Measurements from ENCODE around the gene COQ4. TPM values are rescaled to one million over a fixed set of nuclear protein-coding genes. Genes with fewer than 3 reads are reported as not detected.

COQ4 gene
- total RNA-seq, 1 experiment from 2014 or later: 58.9 TPM

DNA sequence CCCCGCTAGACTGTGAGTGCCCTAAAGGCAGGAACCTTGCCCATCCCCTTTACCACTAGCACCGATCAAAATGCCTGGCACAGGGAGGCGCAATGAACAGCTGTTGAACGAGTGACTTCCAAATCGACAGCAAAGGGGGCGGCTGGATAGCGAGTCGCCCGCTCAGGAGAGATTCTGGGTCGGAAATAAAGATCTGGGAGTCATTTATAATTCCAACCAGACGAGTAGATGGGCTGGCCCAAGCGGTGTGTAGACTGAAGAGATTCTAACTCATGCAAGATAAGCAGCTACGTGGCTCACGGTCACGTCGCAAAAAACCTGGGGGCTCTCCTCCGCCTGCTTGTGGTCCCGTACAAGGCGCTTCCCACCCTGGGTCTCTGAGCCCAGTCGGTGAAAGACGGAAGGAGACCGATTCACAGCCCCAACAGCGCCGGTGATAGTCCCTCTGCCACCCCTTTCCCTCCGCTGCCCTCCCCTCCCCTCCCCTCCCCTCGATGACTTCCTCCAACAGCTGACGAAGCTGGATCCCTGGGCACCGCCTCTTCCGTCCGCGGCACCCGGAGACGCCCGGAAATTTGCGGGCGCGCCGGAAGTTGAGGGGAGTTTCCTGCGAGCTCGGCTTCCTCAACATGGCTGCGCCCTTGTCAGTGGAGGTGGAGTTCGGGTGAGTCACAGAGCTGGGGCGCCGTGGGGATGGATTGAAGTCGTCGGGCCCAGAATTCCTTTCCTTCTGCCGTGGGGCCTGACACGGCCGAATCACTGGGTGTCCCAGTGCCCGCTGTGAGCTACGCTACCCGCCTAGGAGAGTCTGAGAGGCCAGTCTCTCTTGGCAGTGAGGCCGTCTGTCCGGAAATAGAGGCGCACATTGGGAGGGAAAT is 48.4 kb downstream of the COQ4 start, which contains the start of gene URM1:
Gene URM1, plus strand, starts transcription at position 623 of the 878 bp plus-strand sequence. Its CDS starts 7 bp downstream, at position 630.
- H3K27me3 Mint-ChIP-seq (ENCODE audit: insufficient read depth, unreplicated experiment): no peaks in the 10 kb centered on the region
- BruUV-seq (replicated peaks): TSS peak; percentile 96
- ChIA-PET POLR2A (interaction anchor here (0.6 to 3.5 kb wide), 34 partner anchors 9 to 710 kb away, joined by 3 to 41 read pairs (median 4); partner anchors contain the start of genes COQ4, DOLK, DOLPP1 and ENDOG), CTCF (interaction anchor here (0.5 to 2.9 kb wide), 7 partner anchors 9 to 407 kb away, joined by 3 to 23 read pairs (median 3); partner anchors contain the start of gene CERCAM)
- no peaks in the 10 kb centered on the region for H3K9me3 Mint-ChIP-seq (ENCODE audit: unreplicated experiment)
- DNase-seq (ENCODE audit: unreplicated experiment): peak; percentile 96
- intact Hi-C loops (cut with micrococcal nuclease): no loop called here
- peak within 1 kb of the TSS; percentile 84 for H3K4me3 Mint-ChIP-seq (ENCODE audit: unreplicated experiment)
- peak within 1 kb of the TSS; percentile 84 for H3K27ac Mint-ChIP-seq (ENCODE audit: low read depth, unreplicated experiment)
- TF ChIP-seq, protein P1, sequence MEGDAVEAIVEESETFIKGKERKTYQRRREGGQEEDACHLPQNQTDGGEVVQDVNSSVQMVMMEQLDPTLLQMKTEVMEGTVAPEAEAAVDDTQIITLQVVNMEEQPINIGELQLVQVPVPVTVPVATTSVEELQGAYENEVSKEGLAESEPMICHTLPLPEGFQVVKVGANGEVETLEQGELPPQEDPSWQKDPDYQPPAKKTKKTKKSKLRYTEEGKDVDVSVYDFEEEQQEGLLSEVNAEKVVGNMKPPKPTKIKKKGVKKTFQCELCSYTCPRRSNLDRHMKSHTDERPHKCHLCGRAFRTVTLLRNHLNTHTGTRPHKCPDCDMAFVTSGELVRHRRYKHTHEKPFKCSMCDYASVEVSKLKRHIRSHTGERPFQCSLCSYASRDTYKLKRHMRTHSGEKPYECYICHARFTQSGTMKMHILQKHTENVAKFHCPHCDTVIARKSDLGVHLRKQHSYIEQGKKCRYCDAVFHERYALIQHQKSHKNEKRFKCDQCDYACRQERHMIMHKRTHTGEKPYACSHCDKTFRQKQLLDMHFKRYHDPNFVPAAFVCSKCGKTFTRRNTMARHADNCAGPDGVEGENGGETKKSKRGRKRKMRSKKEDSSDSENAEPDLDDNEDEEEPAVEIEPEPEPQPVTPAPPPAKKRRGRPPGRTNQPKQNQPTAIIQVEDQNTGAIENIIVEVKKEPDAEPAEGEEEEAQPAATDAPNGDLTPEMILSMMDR (IDR thresholded peaks at IDR 0.05; ENCODE audit: unreplicated experiment): no peak
- H3K36me3 Mint-ChIP-seq (ENCODE audit: insufficient read depth, unreplicated experiment): peaks cover 16% of the 10 kb centered on the region
- H3K4me1 Mint-ChIP-seq (ENCODE audit: insufficient read depth, unreplicated experiment): peaks cover 34% of the 10 kb centered on the region

DNA sequence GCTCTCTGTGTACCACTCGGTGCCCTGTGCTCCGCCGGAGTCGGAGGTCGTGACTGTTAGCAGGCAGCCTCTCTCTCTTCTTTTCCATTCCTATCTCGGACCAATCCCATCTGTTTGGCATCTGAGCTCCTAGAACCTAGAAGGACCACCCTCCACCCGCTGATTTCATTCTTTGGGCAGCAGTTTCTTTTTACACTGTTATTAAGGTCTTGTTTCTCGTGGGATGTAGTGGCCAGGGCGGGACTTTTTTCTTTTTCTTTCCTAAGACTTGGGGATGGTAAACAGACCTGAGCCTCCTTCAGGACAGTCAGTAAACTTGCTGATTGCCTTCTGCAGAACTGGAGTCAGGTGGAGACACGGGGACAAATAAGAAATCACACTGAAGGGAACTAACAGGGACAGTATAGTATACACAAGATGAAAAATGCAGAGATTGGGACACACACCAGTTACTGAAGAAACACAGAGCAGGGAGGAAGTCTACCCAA is 49.0 kb downstream of the COQ4 start:
- H3K4me3 Mint-ChIP-seq (ENCODE audit: unreplicated experiment): peak overlapping the region; percentile 84
- ChIA-PET POLR2A (interaction anchor here (0.6 to 3.5 kb wide), 27 partner anchors 10 to 703 kb away, joined by 3 to 41 read pairs (median 4); partner anchors contain the start of genes COQ4, DOLK, GOLGA2 and NUP188), CTCF (interaction anchor here (0.5 to 2.9 kb wide), 8 partner anchors 10 to 1271 kb away, joined by 3 to 23 read pairs (median 3); no protein-coding TSS in a partner anchor)
- peak overlapping the region; percentile 84 for H3K27ac Mint-ChIP-seq (ENCODE audit: low read depth, unreplicated experiment)
- no peak for DNase-seq (ENCODE audit: unreplicated experiment)
- TSS peak; percentile 71 for BruUV-seq (replicated peaks)
- no peaks in the 10 kb centered on the region for H3K27me3 Mint-ChIP-seq (ENCODE audit: insufficient read depth, unreplicated experiment)
- no peaks in the 10 kb centered on the region for H3K9me3 Mint-ChIP-seq (ENCODE audit: unreplicated experiment)
- peaks cover 23% of the 10 kb centered on the region for H3K36me3 Mint-ChIP-seq (ENCODE audit: insufficient read depth, unreplicated experiment)
- H3K4me1 Mint-ChIP-seq (ENCODE audit: insufficient read depth, unreplicated experiment): peaks cover 34% of the 10 kb centered on the region
- intact Hi-C loops (cut with micrococcal nuclease): no loop called here
- TF ChIP-seq, protein P1 (IDR thresholded peaks at IDR 0.05; ENCODE audit: unreplicated experiment): no peak

DNA sequence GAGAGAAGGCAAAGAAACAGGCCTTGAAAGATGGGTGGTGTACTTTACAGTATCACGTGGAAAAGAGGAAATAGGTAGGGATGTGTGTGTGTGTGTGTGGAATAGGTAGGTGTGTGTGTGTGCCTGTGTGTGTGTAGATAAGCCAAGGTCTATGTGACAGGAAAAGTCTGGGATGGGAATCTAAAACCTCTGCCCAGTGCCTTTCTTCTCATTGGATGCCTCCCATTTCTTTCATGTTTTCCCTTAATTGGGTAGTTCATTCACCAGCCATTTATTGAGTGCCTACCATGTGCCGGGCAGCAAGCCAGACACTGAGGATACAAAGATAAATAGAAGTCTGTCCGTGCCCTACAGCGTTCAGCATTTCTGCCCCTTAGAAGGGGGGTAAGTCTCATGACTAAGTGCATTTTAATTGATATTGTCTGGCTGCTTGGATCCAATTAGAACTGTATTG is 49.6 kb downstream of the COQ4 start:
- H3K27ac Mint-ChIP-seq (ENCODE audit: low read depth, unreplicated experiment): peak overlapping the region; percentile 84
- CTCF ChIA-PET: interaction anchor here (0.6 to 2.9 kb wide), 6 partner anchors 10 to 1271 kb away, joined by 3 to 23 read pairs (median 4); no protein-coding TSS in a partner anchor
- H3K27me3 Mint-ChIP-seq (ENCODE audit: insufficient read depth, unreplicated experiment): no peaks in the 10 kb centered on the region

More for the DNA sequence above, 49.6 kb downstream of the COQ4 start:
- Mint-ChIP-seq H3K4me1 (ENCODE audit: insufficient read depth, unreplicated experiment) (peaks cover 34% of the 10 kb centered on the region), H3K4me3 (ENCODE audit: unreplicated experiment) (peak overlapping the region; percentile 84), H3K36me3 (ENCODE audit: insufficient read depth, unreplicated experiment) (peaks cover 24% of the 10 kb centered on the region), H3K9me3 (ENCODE audit: unreplicated experiment) (no peaks in the 10 kb centered on the region)
- TF ChIP-seq, protein P1 (IDR thresholded peaks at IDR 0.05; ENCODE audit: unreplicated experiment): no peak
- no TSS peak for BruUV-seq (replicated peaks)
- peak; percentile 16 for DNase-seq (ENCODE audit: unreplicated experiment)
- intact Hi-C loops (cut with micrococcal nuclease): no loop called here
- POLR2A ChIA-PET: interaction anchor here (0.6 to 3.5 kb wide), 17 partner anchors 10 to 702 kb away, joined by 3 to 41 read pairs (median 7); partner anchors contain the start of genes GOLGA2, SPTAN1, SWI5 and ZER1
